H1 (cell line): Measurements from ENCODE around the gene HMCN1. TPM values are rescaled to one million over a fixed set of nuclear protein-coding genes. Genes with fewer than 3 reads are reported as not detected.

Experiments used
- CTCF ChIA-PET: fragments of 300-600 bp; sonication (Branson Sonifier 250); formaldehyde crosslinking; loops from one replicate; lab custom pipeline; 2021; ENCODE audit not compliant: partially characterized antibody; lab: Charles Lee
- POLR2A ChIA-PET: fragments of 300-600 bp; sonication (Branson Sonifier 250); formaldehyde crosslinking; loops from one replicate; lab custom pipeline; 2021; ENCODE audit warnings: inconsistent platforms; ENCODE audit not compliant: partially characterized antibody; lab: Charles Lee
- DNase-seq, 2 experiments: peaks; one replicate each; pipeline versions ENCODE4 v3.0.0 to v3.0.0-alpha.2; 2010 to 2022; ENCODE audit warnings: low spot score in 2 of 2, low read depth in 1 of 2, mixed read lengths in 1 of 2
- FAIRE-seq: peaks from 2 replicates; lab custom pipeline; 2011; peaks lifted over from hg19 to GRCh38; lab: Jason Lieb, UNC
- H2AFZ ChIP-seq: 2 replicates; pipeline ENCODE4 v1.8.1; 2012; ENCODE audit warnings: low read length, inconsistent platforms
- H2AK5ac ChIP-seq: 2 replicates; pipeline ENCODE4 v1.6.1; 2013; ENCODE audit warnings: low read depth, low read length
- H2BK120ac ChIP-seq: replicated peaks from 2 replicates; pipeline ENCODE3; 2013; ENCODE audit warnings: low read depth, low read length, inconsistent platforms
- H2BK12ac ChIP-seq: 2 replicates; pipeline ENCODE4 v1.6.1; 2013; ENCODE audit warnings: low read depth, low read length
- H2BK15ac ChIP-seq: 2 replicates; pipeline ENCODE4 v1.6.1; 2013; ENCODE audit warnings: low read length
- H2BK20ac ChIP-seq: 2 replicates; pipeline ENCODE4 v1.6.1; 2013; ENCODE audit warnings: low read length
- H2BK5ac ChIP-seq: 2 replicates; pipeline ENCODE4 v1.6.1; 2013; ENCODE audit warnings: low read depth, low read length
- H3K14ac ChIP-seq: 2 replicates; pipeline ENCODE4 v1.6.1; 2013; ENCODE audit warnings: inconsistent platforms; ENCODE audit not compliant: insufficient read length
- H3K18ac ChIP-seq: 2 replicates; pipeline ENCODE4 v1.6.1; 2013; ENCODE audit warnings: low read length; ENCODE audit errors: extremely low read depth
- H3K23ac ChIP-seq: 2 replicates; pipeline ENCODE4 v1.6.1; 2013; ENCODE audit warnings: inconsistent platforms; ENCODE audit not compliant: insufficient read length
- H3K23me2 ChIP-seq: 2 replicates; pipeline ENCODE4 v1.6.1; 2013; ENCODE audit warnings: low read depth, low read length
- H3K27ac ChIP-seq: 2 replicates; pipeline ENCODE4 v1.6.1; 2011; ENCODE audit warnings: low read depth, low read length, inconsistent platforms
- H3K27me3 ChIP-seq, 4 experiments: replicated peaks in 1 of 4; 1 replicate in 1 of 4; 2 replicates in 3 of 4; pipeline versions ENCODE4 v1.6.1 to v1.8.1; 2011 to 2013; ENCODE audit warnings: low read length in 3 of 4, mild to moderate bottlenecking in 3 of 4, inconsistent platforms in 2 of 4, mixed read lengths in 2 of 4, moderate library complexity in 1 of 4; ENCODE audit not compliant: control insufficient read depth in 3 of 4, insufficient read depth in 3 of 4; ENCODE audit errors: extremely low read depth in 1 of 4
- H3K36me3 ChIP-seq, 4 experiments: 2 replicates each; pipeline versions ENCODE4 v1.6.1 to v1.8.1; 2011 to 2013; ENCODE audit warnings: mild to moderate bottlenecking in 4 of 4, low read length in 3 of 4, moderate library complexity in 2 of 4, control low read depth in 1 of 4, inconsistent platforms in 1 of 4; ENCODE audit not compliant: insufficient read depth in 4 of 4, control insufficient read depth in 2 of 4
- H3K4ac ChIP-seq: replicated peaks from 2 replicates; pipeline ENCODE3; 2013; ENCODE audit warnings: low read length, low read depth, mixed read lengths, inconsistent platforms; ENCODE audit not compliant: insufficient read length
- H3K4me1 ChIP-seq, 4 experiments: replicated peaks in 1 of 4; 1 replicate in 1 of 4; 2 replicates in 3 of 4; pipeline versions ENCODE4 v1.6.1 to v1.8.1; 2011 to 2013; ENCODE audit warnings: low read length in 3 of 4, inconsistent platforms in 2 of 4, mixed read lengths in 1 of 4; ENCODE audit not compliant: insufficient read depth in 4 of 4, control insufficient read depth in 3 of 4
- H3K4me2 ChIP-seq, 2 experiments: 2 replicates each; pipeline versions ENCODE4 v1.6.1 to v1.8.1; 2011 to 2013; ENCODE audit warnings: low read depth in 2 of 2, low read length in 2 of 2, control low read depth in 1 of 2, inconsistent platforms in 1 of 2, mild to moderate bottlenecking in 1 of 2; ENCODE audit not compliant: insufficient read depth in 1 of 2
- H3K4me3 ChIP-seq, 4 experiments: fragments of 200-600, 300-600 bp in 1 of 4; sonication (generic), shearing (Covaris generic), sonication (Bioruptor Twin) in 1 of 4; 2 replicates each; pipeline versions ENCODE4 v1.5.1 to v1.8.1; 2011 to 2016; ENCODE audit warnings: low read length in 4 of 4, low read depth in 3 of 4, control low read depth in 2 of 4, inconsistent platforms in 2 of 4, mild to moderate bottlenecking in 2 of 4, mixed read lengths in 1 of 4, moderate library complexity in 1 of 4; ENCODE audit not compliant: insufficient read depth in 2 of 4; ENCODE audit errors: extremely low read depth in 1 of 4
- H3K56ac ChIP-seq: replicated peaks from 2 replicates; pipeline ENCODE3; 2013; ENCODE audit warnings: low read depth, mild to moderate bottlenecking, mixed read lengths, low read length, inconsistent platforms; ENCODE audit not compliant: insufficient read length
- H3K79me1 ChIP-seq: 2 replicates; pipeline ENCODE4 v1.6.1; 2013; ENCODE audit warnings: low read depth, low read length, control low read depth
- H3K79me2 ChIP-seq, 2 experiments: 2 replicates each; pipeline versions ENCODE4 v1.6.1 to v1.8.1; 2012 to 2013; ENCODE audit warnings: low read length in 2 of 2, mild to moderate bottlenecking in 2 of 2, inconsistent platforms in 1 of 2; ENCODE audit not compliant: insufficient read depth in 2 of 2, control insufficient read depth in 1 of 2
- H3K9ac ChIP-seq, 4 experiments: replicated peaks in 1 of 4; 1 replicate in 1 of 4; 2 replicates in 3 of 4; pipeline versions ENCODE4 v1.6.1 to v1.8.1; 2011 to 2013; ENCODE audit warnings: low read depth in 3 of 4, low read length in 3 of 4, control low read depth in 2 of 4, mild to moderate bottlenecking in 2 of 4, moderate library complexity in 2 of 4, inconsistent platforms in 1 of 4; ENCODE audit errors: extremely low read depth in 1 of 4
- H3K9me3 ChIP-seq, 2 experiments: 2 replicates each; pipeline versions ENCODE4 v1.6.1 to v1.8.1; 2012 to 2013; ENCODE audit warnings: mild to moderate bottlenecking in 2 of 2, moderate library complexity in 2 of 2, control low read depth in 1 of 2, inconsistent platforms in 1 of 2, low read depth in 1 of 2, low read length in 1 of 2, mixed read lengths in 1 of 2; ENCODE audit not compliant: insufficient read depth in 2 of 2
- H4K20me1 ChIP-seq, 2 experiments: replicated peaks in 1 of 2; 2 replicates each; pipeline versions ENCODE3 to v1.8.1; 2011 to 2013; ENCODE audit warnings: inconsistent platforms in 2 of 2, low read length in 2 of 2, mild to moderate bottlenecking in 1 of 2; ENCODE audit not compliant: insufficient read depth in 2 of 2, control insufficient read depth in 1 of 2
- H4K5ac ChIP-seq: 2 replicates; pipeline ENCODE4 v1.6.1; 2013; ENCODE audit warnings: low read length, low read depth, mixed read lengths, inconsistent platforms; ENCODE audit not compliant: insufficient read length
- H4K8ac ChIP-seq: 2 replicates; pipeline ENCODE4 v1.8.0; 2013; ENCODE audit warnings: mild to moderate bottlenecking, moderate library complexity, low read length, inconsistent platforms; ENCODE audit not compliant: insufficient read depth; ENCODE audit errors: extremely low read depth
- H4K91ac ChIP-seq: replicated peaks from 2 replicates; pipeline ENCODE3; 2013; ENCODE audit warnings: low read length, mixed read lengths, inconsistent platforms; ENCODE audit not compliant: insufficient read length
- GTF2F1 ChIP-seq: IDR thresholded peaks from 2 replicates; pipeline ENCODE4 v1.6.1; 2012; ENCODE audit warnings: low read depth, low read length, improper control_type of control experiment, borderline replicate concordance
- TAF1 ChIP-seq: IDR thresholded peaks from 2 replicates; pipeline ENCODE4 v1.6.1; 2011; ENCODE audit warnings: mild to moderate bottlenecking, low read depth, low read length
- TBP ChIP-seq: IDR thresholded peaks from 2 replicates; pipeline ENCODE4 v1.6.1; 2011; ENCODE audit warnings: low read depth, low read length, improper control_type of control experiment
- WGBS, 2 experiments: shearing (Covaris generic) in 1 of 2; methylation state at CpG; one replicate each; pipeline versions ENCODE4 v1.1.6 to v1.1.7; 2013 to 2015; ENCODE audit warnings: low lambda C conversion rate in 2 of 2, mixed read lengths in 2 of 2, inconsistent platforms in 1 of 2, low coverage in 1 of 2, missing lambda C conversion rate in 1 of 2; ENCODE audit not compliant: insufficient replicate concordance in 2 of 2, insufficient coverage in 1 of 2, insufficient read length in 1 of 2; ENCODE audit errors: extremely low coverage in 1 of 2, missing lambda C conversion rate in 1 of 2; 5-methylcytosine and 5-hydroxymethylcytosine counted together
- polyA plus RNA-seq, 7 experiments: library from polyadenylated mRNA; depleted of rRNA in 3 of 7; stranded (reverse) in 5 of 7; unstranded in 2 of 7; fragments of >200 nt in 5 of 7; fragments of 200-250 nt in 2 of 7; gene quantifications; 1 replicate in 5 of 7; 2 replicates in 1 of 7; 4 replicates in 1 of 7; pipeline versions ENCODE4 v1.2.1 to v1.2.3, GENCODE V29; 2011 to 2013; ENCODE audit warnings: missing spikeins in 2 of 7, mixed read lengths in 2 of 7
- total RNA-seq: library from RNA; stranded (reverse); fragmentation: NEBNext Ultra II Directional; extraction: Animal tissue kit (Norgen Biotek cat#: 25700); gene quantifications from 2 replicates; pipeline ENCODE4 v1.2.1, GENCODE V29; 2021

HMCN1 gene
- total and polyA plus RNA-seq, 2 of the 8 experiments (the other 6 are each of a cell fraction or from before 2014, with no cell fraction given) = 13.8 to 14.6 TPM

GRCh38 chr1:185790194-185790735 lies 56.1 kb downstream of the HMCN1 start:
- Histone ChIP-seq H2BK20ac (no peak overlapping the region), H3K4ac (no peak overlapping the region), H3K27ac (no peak overlapping the region), H3K79me2 (no peaks in the 10 kb centered on the region), H3K23ac (no peak overlapping the region), H3K56ac (no peak overlapping the region), H4K8ac (no peak overlapping the region), H3K79me1 (no peaks in the 10 kb centered on the region), H3K4me3 (no peak overlapping the region), H3K23me2 (no peaks in the 10 kb centered on the region; the same call in 1 of the 2 replicates)
- DNase-seq (no peak), FAIRE-seq (peak; percentile 19)
- POLR2A ChIA-PET = no interaction called here
- CTCF ChIA-PET = interaction anchor here (0.9 to 1.3 kb wide), 3 partner anchors 9 to 110 kb away, joined by 3 to 4 read pairs (median 4); no protein-coding TSS in a partner anchor
- TF ChIP-seq GTF2F1 = no peak
- TF ChIP-seq TAF1 = no peak
- TF ChIP-seq TBP = no peak
- TF ChIP-seq, all 59 proteins: peak for 0
- no peak overlapping the region for H4K5ac ChIP-seq
- H3K18ac ChIP-seq = no peak overlapping the region
- no peak overlapping the region for H3K14ac ChIP-seq
- no peaks in the 10 kb centered on the region for H4K20me1 ChIP-seq
- no peak overlapping the region for H3K4me2 ChIP-seq
- H3K4me1 ChIP-seq = no peaks in the 10 kb centered on the region
- no peak overlapping the region for H2BK120ac ChIP-seq
- 89 to 100% methylated on average over 1 to 2 of the region's 2 CpGs for WGBS, 2 experiments
- no peaks in the 10 kb centered on the region for H3K27me3 ChIP-seq
- no peak overlapping the region for H2BK5ac ChIP-seq
- H2BK15ac ChIP-seq = no peak overlapping the region
- no peak overlapping the region for H2AFZ ChIP-seq
- no peak overlapping the region for H3K9ac ChIP-seq
- H2AK5ac ChIP-seq = no peak overlapping the region
- no peak overlapping the region for H4K91ac ChIP-seq
- no peaks in the 10 kb centered on the region for H3K9me3 ChIP-seq
- no peaks in the 10 kb centered on the region for H3K36me3 ChIP-seq
- no peak overlapping the region for H2BK12ac ChIP-seq
